CD14-positive monocyte (primary cell): ENCODE measurements around the gene METTL4. TPM values are rescaled to one million over a fixed set of nuclear protein-coding genes. Genes with fewer than 3 reads are reported as not detected.

Experiments used
- DNase-seq, 3 donors: peaks; one replicate each; pipeline ENCODE4 v3.0.0-alpha.2; 2011 to 2022
- H2AFZ ChIP-seq: 2 replicates; pipeline ENCODE4 v1.6.0; 2012; ENCODE audit warnings: mild to moderate bottlenecking, low read depth, low read length, inconsistent platforms; ENCODE audit not compliant: insufficient read depth, poor library complexity, severe bottlenecking
- H3K27ac ChIP-seq, 2 donors: 1 replicate in 1 of 2; 2 replicates in 1 of 2; pipeline ENCODE4 v1.5.1; 2012 to 2013; ENCODE audit warnings: low read length in 2 of 2, control low read depth in 1 of 2, inconsistent platforms in 1 of 2, low read depth in 1 of 2, mild to moderate bottlenecking in 1 of 2
- H3K27me3 ChIP-seq, 2 donors: one replicate each; pipeline versions ENCODE4 v1.6.0 to v1.6.1; 2011 to 2013; ENCODE audit warnings: low read length in 2 of 2; ENCODE audit not compliant: control insufficient read depth in 2 of 2, insufficient read depth in 2 of 2
- H3K36me3 ChIP-seq, 2 donors: replicated peaks in 1 of 2; 1 replicate in 1 of 2; 2 replicates in 1 of 2; pipeline versions ENCODE4 v1.5.1 to v1.6.1; 2012 to 2013; ENCODE audit warnings: low read length in 2 of 2, control low read depth in 1 of 2, inconsistent platforms in 1 of 2, mild to moderate bottlenecking in 1 of 2; ENCODE audit not compliant: insufficient read depth in 2 of 2, control insufficient read depth in 1 of 2
- H3K4me1 ChIP-seq, 2 donors: 1 replicate in 1 of 2; 2 replicates in 1 of 2; pipeline versions ENCODE4 v1.5.1 to v1.6.1; 2012 to 2013; ENCODE audit warnings: low read length in 2 of 2, control low read depth in 1 of 2, inconsistent platforms in 1 of 2, mild to moderate bottlenecking in 1 of 2, moderate library complexity in 1 of 2; ENCODE audit not compliant: insufficient read depth in 2 of 2, control insufficient read depth in 1 of 2
- H3K4me2 ChIP-seq: replicated peaks from 2 replicates; pipeline ENCODE3; 2012; ENCODE audit warnings: low read length, moderate library complexity, mild to moderate bottlenecking; ENCODE audit not compliant: poor library complexity, severe bottlenecking; ENCODE audit errors: extremely low read depth
- H3K4me3 ChIP-seq, 3 experiments: fragments of 200-600 bp in 1 of 3; sonication (generic) in 1 of 3; replicated peaks in 1 of 3; 1 replicate in 2 of 3; 2 replicates in 1 of 3; pipeline ENCODE4 v1.5.1; 2011 to 2013; ENCODE audit warnings: low read length in 3 of 3, mild to moderate bottlenecking in 3 of 3, control low read depth in 2 of 3, low read depth in 2 of 3, inconsistent platforms in 1 of 3, moderate library complexity in 1 of 3
- H3K79me2 ChIP-seq: 2 replicates; pipeline ENCODE4 v1.6.0; 2012; ENCODE audit warnings: mild to moderate bottlenecking, control low read depth, inconsistent platforms, low read length, moderate library complexity; ENCODE audit not compliant: insufficient read depth
- H3K9ac ChIP-seq: 2 replicates; pipeline ENCODE4 v1.6.0; 2017; ENCODE audit warnings: low read length, mild to moderate bottlenecking; ENCODE audit not compliant: insufficient read depth, poor library complexity, severe bottlenecking
- H3K9me3 ChIP-seq, 2 donors: replicated peaks in 1 of 2; 1 replicate in 1 of 2; 2 replicates in 1 of 2; pipeline versions ENCODE4 v1.5.1 to v1.6.1; 2012 to 2013; ENCODE audit warnings: low read length in 2 of 2, control low read depth in 1 of 2; ENCODE audit not compliant: control insufficient read depth in 1 of 2, insufficient read depth in 1 of 2
- H4K20me1 ChIP-seq: 2 replicates; pipeline ENCODE4 v1.6.0; 2012; ENCODE audit warnings: mild to moderate bottlenecking, low read length, control low read depth, moderate library complexity; ENCODE audit not compliant: insufficient read depth
- H3K27ac Mint-ChIP-seq, 7 donors: one replicate each; pipeline ENCODE4 v1.8.0; 2020; ENCODE audit warnings: mild to moderate bottlenecking in 7 of 7, mixed read lengths in 7 of 7, moderate library complexity in 6 of 7, inconsistent platforms in 2 of 7
- H3K27me3 Mint-ChIP-seq, 3 donors: one replicate each; pipeline ENCODE4 v1.8.0; 2021 to 2022; ENCODE audit warnings: low read depth in 3 of 3, mild to moderate bottlenecking in 3 of 3, mixed read lengths in 3 of 3, moderate library complexity in 3 of 3, inconsistent platforms in 1 of 3
- H3K36me3 Mint-ChIP-seq, 2 donors: one replicate each; pipeline ENCODE4 v1.8.0; 2020; ENCODE audit warnings: mixed read lengths in 2 of 2, inconsistent platforms in 1 of 2, mild to moderate bottlenecking in 1 of 2
- H3K4me1 Mint-ChIP-seq: one replicate; pipeline ENCODE4 v1.8.0; 2020; ENCODE audit warnings: mild to moderate bottlenecking, mixed read lengths
- H3K4me3 Mint-ChIP-seq, 2 donors: one replicate each; pipeline ENCODE4 v1.8.0; 2020; ENCODE audit warnings: mild to moderate bottlenecking in 2 of 2, mixed read lengths in 2 of 2, moderate library complexity in 1 of 2
- H3K9me3 Mint-ChIP-seq, 7 donors: one replicate each; pipeline ENCODE4 v1.8.0; 2020 to 2022; ENCODE audit warnings: mixed read lengths in 7 of 7, mild to moderate bottlenecking in 6 of 7, moderate library complexity in 6 of 7, inconsistent platforms in 2 of 7
- whole genome bisulfite sequencing: methylation state at CpG from one replicate; pipeline ENCODE4 v1.1.5; 2013; ENCODE audit warnings: missing lambda C conversion rate; ENCODE audit not compliant: insufficient coverage; 5-methylcytosine and 5-hydroxymethylcytosine counted together
- intact Hi-C, 2 donors: fragments of 100-400 bp; cut with micrococcal nuclease; formaldehyde crosslinking; loops; one replicate each; pipeline versions ENCODE4 v1.15.0 to v1.15.1; 2023
- polyA minus RNA-seq: library from RNA; depleted of rRNA, polyadenylated mRNA; stranded (reverse); fragments of >200 nt; gene quantifications from 2 replicates; pipeline ENCODE4 v1.2.3, GENCODE V29; 2012
- polyA plus RNA-seq, 3 donors: library from polyadenylated mRNA; depleted of rRNA in 1 of 3; unstranded in 2 of 3; stranded (reverse) in 1 of 3; fragments of 300-500 nt in 2 of 3; fragments of >200 nt in 1 of 3; fragmentation: Illumina TruSeq in 2 of 3; gene quantifications; 1 replicate in 2 of 3; 2 replicates in 1 of 3; pipeline ENCODE4 v1.2.3, GENCODE V29; 2012 to 2021
- total RNA-seq, 12 experiments: library from RNA in 1 of 12; stranded (reverse) in 1 of 12; fragments of 120-200 nt in 1 of 12; gene quantifications; one replicate each; pipeline ENCODE4 v1.2.4 and lab custom pipeline; 2013 to 2026; ENCODE audit warnings: mixed read lengths in 6 of 12, inconsistent platforms in 1 of 12
- TF ChIP-seq, protein P1 (sequence below): fragments of 200-600 bp; IDR thresholded peaks from one replicate; pipeline ENCODE4 v1.8.0; 2022; ENCODE audit warnings: antibody characterized with exemption, mild to moderate bottlenecking

METTL4 gene, protein sequence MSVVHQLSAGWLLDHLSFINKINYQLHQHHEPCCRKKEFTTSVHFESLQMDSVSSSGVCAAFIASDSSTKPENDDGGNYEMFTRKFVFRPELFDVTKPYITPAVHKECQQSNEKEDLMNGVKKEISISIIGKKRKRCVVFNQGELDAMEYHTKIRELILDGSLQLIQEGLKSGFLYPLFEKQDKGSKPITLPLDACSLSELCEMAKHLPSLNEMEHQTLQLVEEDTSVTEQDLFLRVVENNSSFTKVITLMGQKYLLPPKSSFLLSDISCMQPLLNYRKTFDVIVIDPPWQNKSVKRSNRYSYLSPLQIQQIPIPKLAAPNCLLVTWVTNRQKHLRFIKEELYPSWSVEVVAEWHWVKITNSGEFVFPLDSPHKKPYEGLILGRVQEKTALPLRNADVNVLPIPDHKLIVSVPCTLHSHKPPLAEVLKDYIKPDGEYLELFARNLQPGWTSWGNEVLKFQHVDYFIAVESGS
- total RNA-seq (2013), result 3.2 TPM
- polyA plus RNA-seq, result 1 to 10 TPM; 3.0 to 4.1 (median 3.3) TPM
- 1.1 and 1.2 TPM in 2 replicates for polyA minus RNA-seq
- 5.3 to 11.7 (median 8.2) reads per million in 11 experiments for total RNA-seq (lab: John Stamatoyannopoulos, UW)

DNA sequence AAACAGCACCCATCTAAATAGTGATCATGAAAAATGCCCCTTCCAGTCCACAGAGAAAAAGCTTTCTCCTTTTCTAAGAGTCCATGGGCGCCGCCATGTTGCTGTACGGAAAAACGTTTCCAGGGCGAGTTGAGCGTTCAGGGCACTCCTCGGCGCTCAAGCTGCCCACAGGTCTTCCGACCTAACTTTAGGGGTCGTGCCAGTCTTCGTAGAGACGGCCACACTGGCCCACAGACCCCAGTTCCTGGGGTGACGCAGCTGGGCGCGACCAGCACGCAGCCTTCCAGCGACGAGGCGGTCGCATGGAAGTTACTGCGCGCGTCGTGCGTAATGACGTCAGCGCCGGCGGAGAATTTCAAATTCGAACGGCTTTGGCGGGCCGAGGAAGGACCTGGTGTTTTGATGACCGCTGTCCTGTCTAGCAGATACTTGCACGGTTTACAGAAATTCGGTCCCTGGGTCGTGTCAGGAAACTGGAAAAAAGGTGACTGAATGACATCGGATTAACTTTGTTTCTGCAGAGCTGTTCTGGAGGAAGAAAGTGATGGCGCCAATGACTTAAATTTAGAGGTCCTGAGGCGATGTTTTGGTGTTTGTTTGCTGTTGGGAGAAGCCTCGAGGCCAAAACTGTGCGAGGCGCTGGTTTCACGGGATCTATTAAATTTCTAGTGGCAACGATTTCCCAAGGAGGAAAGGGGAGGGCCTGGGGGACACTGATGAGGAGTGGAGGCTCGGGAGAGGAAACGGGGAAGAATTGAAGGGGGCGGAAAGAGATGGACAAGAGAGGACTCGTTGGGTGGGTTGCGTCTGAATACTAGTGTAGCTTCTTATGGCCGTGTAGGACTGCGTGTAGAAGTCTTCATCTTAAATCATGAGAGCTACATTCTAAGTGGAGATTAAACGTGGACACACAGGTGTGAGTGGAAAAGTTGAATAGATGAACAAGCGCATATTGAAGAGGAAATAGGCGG, at the start of gene METTL4, which contains the start of gene NDC80:
Gene METTL4, minus strand, starts transcription at position 306 of the 971 bp plus-strand sequence. CDS start 4,289 bp downstream, outside the sequence.
Gene NDC80, plus strand, starts transcription at position 358 of the 971 bp plus-strand sequence. CDS start 1,429 bp downstream, outside the sequence.
- H3K4me1 ChIP-seq, result peaks cover 20 to 26% of the 10 kb centered on the region in 2 donors
- H3K9ac ChIP-seq, result peak within 1 kb of the TSS; percentile 94
- H3K27me3 ChIP-seq, result no peaks in the 10 kb centered on the region
- Mint-ChIP-seq H3K27ac (peak within 1 kb of the TSS; percentile 99 to 100 (median 99)), H3K4me1 (peaks cover 35% of the 10 kb centered on the region), H3K36me3 (peaks cover 12 to 23% of the 10 kb centered on the region in 2 donors), H3K4me3 (peak within 1 kb of the TSS; percentile 99 to 100), H3K27me3 (no peaks in the 10 kb centered on the region), H3K9me3 (no peaks in the 10 kb centered on the region)
- peak; percentile 81 to 87 (median 86) for DNase-seq
- no peaks in the 10 kb centered on the region for H4K20me1 ChIP-seq
- intact Hi-C loops, result loop anchor here (2.0 to 10.0 kb wide), 2 partner anchors 83 kb away; partner anchors contain the start of gene SMCHD1 (in 2 of the 2)
- H3K79me2 ChIP-seq, result peaks cover 85% of the 10 kb centered on the region
- H3K4me2 ChIP-seq, result peak within 1 kb of the TSS; percentile 96
- H3K9me3 ChIP-seq, result no peaks in the 10 kb centered on the region
- TF ChIP-seq, protein P1, sequence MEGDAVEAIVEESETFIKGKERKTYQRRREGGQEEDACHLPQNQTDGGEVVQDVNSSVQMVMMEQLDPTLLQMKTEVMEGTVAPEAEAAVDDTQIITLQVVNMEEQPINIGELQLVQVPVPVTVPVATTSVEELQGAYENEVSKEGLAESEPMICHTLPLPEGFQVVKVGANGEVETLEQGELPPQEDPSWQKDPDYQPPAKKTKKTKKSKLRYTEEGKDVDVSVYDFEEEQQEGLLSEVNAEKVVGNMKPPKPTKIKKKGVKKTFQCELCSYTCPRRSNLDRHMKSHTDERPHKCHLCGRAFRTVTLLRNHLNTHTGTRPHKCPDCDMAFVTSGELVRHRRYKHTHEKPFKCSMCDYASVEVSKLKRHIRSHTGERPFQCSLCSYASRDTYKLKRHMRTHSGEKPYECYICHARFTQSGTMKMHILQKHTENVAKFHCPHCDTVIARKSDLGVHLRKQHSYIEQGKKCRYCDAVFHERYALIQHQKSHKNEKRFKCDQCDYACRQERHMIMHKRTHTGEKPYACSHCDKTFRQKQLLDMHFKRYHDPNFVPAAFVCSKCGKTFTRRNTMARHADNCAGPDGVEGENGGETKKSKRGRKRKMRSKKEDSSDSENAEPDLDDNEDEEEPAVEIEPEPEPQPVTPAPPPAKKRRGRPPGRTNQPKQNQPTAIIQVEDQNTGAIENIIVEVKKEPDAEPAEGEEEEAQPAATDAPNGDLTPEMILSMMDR, result no peak
- under 1% methylated on average over 55 of the region's 55 CpGs for WGBS
- H3K27ac ChIP-seq, result peak within 1 kb of the TSS; percentile 94 to 100
- H3K36me3 ChIP-seq, result peaks cover 6 to 24% of the 10 kb centered on the region in 2 donors
- peak within 1 kb of the TSS; percentile 81 to 94 (median 90) for H3K4me3 ChIP-seq
- H2AFZ ChIP-seq, result peak within 1 kb of the TSS; percentile 94
